Measurements from ENCODE around the gene ARHGAP24. TPM values are rescaled to one million over a fixed set of nuclear protein-coding genes. Genes with fewer than 3 reads are reported as not detected.
A peak's percentile ranks its signal among the peaks of the same experiment; 100 is the strongest.
"Not testable (repeated sequence)": the region's sequence is repeated elsewhere in the genome, so short reads cannot be mapped to it uniquely, and the experiment has no call there.

The ARHGAP24 gene
- total RNA-seq, 1 experiment from 2014 or later = 34.6 TPM

DNA sequence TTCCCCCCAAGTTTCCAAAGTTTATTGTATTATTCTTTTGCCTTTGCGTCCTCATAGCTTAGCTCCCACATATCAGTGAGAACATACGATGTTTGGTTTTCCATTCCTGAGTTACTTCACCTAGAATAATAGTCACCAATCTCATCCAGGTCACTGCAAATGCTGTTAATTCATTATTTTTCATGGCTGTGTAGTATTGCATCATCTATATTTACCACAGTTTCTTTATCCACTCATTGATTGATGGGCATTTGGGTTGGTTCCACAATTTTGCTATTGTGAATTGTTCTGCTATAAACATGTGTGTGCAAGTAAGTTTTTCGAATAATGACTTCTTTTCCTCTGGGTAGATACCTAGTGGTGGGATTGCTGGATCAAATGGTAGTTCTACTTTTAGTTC lies 43.6 kb downstream of the ARHGAP24 start:
- DNase-seq; H3K27ac ChIP-seq; H3K9me3 ChIP-seq (replicated peaks); H3K27me3 ChIP-seq; H3K36me3 ChIP-seq; H3K4me3 ChIP-seq: not testable (repeated sequence)
- H3K4me1 ChIP-seq = peaks cover 17% of the 10 kb centered on the region

DNA sequence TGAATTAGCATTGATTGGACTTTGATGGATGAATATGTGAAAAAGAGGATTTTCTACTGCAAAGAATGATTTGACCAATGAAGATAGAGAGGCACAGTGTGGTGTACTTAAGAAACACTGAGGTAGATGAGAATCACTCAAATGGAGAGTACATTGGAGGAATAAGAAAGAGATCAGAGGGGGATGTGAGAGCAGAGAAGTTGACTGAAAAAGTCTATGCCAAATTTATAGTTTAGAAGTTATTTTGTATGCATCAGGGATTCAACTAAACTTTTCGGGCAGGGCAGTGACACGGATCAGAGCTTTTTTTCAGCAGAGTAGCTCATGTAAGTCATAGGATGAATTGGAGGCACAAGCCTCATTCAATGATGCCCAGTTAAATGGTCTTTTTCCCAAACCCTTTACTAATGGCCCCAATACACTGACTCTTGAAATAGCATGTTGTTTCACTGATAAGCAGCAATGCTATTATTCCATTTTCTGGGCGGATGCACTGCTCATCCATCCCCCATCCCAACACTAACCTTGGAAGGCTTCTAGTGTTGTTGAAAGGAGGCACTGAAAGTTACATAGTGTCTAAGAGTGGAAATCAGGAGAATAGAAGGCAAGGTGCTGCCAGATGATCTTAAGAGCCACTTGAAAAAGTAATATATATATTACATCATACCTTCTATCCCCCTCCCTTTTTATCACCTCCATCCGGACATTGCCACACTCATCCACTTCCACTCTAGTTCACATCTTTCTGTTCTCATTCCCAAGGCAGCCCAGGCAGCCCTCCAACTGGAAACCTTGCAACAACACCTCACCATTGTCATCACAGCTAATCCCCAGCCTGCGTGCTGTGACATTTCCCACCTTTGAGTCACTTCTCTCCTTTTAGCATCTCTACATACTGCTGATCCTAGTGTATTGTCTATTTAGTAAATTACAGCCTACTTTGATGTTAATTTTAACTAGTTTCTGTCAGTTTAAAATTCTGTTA lies 46.1 kb downstream of the ARHGAP24 start:
- Histone ChIP-seq H3K4me1 (peaks cover 18% of the 10 kb centered on the region), H3K27ac (no peak overlapping the region), H3K27me3 (no peaks in the 10 kb centered on the region), H3K9me3 (replicated peaks) (no peaks in the 10 kb centered on the region; the same call in 1 of the 2 replicates), H3K36me3 (no peaks in the 10 kb centered on the region), H3K4me3 (no peak overlapping the region)
- DNase-seq = no peak

DNA sequence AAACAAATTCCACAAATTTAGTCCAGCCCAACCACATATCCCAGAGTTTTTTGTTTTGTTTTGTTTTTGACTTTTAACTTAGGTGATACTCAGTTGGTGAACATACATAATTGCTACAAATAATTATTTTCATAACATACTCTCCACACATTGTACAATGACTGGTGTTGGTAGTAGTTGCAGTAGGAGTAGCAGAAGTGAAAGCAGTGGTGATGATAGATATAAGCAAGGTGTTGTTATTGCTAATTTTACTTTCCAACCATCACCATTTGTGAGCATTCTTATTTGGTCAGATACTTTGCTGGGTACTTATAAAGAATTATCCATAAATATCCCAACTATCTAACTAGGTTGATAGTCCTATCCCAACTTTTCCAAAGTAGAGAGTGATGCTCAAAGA lies 47.3 kb downstream of the ARHGAP24 start:
- no peak for DNase-seq
- Histone ChIP-seq H3K27ac (peak overlapping the region; percentile 69), H3K4me1 (peaks cover 18% of the 10 kb centered on the region), H3K9me3 (replicated peaks) (no peaks in the 10 kb centered on the region; the same call in 1 of the 2 replicates), H3K27me3 (no peaks in the 10 kb centered on the region), H3K4me3 (no peak overlapping the region), H3K36me3 (no peaks in the 10 kb centered on the region)

DNA sequence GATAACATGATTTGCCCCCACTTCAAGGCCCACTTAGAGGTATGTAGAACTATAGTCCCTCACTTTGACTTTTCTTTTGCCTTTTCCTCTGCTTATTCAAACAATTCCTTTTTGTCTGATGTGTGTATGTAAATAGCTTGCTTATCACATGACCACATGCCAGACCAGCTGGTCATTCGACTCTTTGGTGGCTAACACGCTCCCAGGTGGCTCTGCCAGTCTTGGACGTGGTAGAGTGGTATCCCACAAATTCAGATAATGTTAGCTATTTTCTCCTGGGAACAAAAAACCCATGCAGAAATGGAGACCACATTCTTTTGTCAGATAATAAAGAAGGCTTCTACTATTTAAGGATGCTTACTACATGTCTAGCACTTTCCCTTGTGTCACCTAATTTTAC lies 47.9 kb downstream of the ARHGAP24 start:
- Histone ChIP-seq H3K36me3 (no peaks in the 10 kb centered on the region; the same call in 1 of the 2 replicates), H3K4me3 (no peak overlapping the region), H3K27ac (peak overlapping the region; percentile 69), H3K4me1 (peaks cover 18% of the 10 kb centered on the region), H3K9me3 (replicated peaks) (no peaks in the 10 kb centered on the region), H3K27me3 (no peaks in the 10 kb centered on the region)
- DNase-seq = peak; percentile 82 to 89

DNA sequence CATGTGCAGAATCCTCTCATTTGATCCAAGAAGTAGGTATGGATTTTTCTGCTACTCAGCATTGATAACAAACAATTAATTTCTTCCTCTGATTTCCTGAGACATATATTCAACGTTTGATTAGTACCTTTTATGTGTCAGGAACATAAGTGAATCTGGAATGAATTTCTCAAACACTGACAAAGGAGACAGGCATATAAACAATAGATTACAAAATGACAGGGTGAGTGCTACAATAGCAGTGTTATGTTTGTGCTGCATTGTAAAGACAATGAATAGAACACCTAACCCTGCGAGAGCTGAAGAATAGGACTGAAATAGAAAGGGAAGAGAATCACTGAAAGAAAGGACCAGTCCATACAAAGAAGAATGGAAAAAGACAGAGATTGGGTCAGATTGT lies 52.9 kb downstream of the ARHGAP24 start:
- no peak overlapping the region for H3K4me3 ChIP-seq

DNA sequence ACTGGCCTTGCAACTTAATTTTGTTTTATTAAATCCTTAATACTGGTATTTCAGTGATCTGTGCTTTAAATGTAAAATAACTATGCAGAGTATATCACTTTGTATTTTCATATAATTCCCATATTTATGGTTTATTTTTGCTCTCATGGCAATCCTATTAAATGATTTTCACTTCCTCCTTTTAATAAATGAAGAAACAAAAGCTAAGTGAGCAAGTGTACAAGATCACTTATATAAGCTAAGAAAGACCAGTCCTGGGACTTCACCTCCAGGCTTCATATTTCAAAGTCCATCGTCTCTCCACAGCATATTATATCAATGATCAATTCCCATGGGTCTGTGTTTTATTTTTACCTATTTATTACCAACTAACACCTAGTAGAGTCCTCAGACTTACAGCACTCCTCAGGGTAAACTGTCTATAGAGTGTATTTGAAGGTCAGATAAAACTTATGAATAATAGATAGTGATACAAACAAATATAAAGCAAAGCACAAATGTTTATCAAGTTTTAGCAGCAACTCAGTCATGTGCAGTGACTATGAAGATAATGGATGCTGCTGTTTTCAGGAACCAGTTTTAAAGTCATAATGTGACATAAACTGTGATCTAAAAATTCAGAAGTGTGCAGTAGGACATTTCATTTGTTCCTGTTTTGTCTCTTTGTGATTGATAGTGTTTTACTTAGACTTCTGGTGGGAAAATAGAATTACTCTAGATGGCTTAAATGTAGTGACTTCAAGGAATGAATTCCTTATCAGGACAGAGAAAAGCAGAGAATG lies 56.8 kb downstream of the ARHGAP24 start:
- Histone ChIP-seq H3K4me3 (no peak overlapping the region), H3K4me1 (no peaks in the 10 kb centered on the region), H3K27ac (no peak overlapping the region), H3K9me3 (replicated peaks) (no peaks in the 10 kb centered on the region), H3K36me3 (peaks cover 4% of the 10 kb centered on the region; the same call in 1 of the 2 replicates), H3K27me3 (no peaks in the 10 kb centered on the region)
- DNase-seq = no peak

More for the DNA sequence above, 52.9 kb downstream of the ARHGAP24 start:
- Histone ChIP-seq H3K27ac (no peak overlapping the region), H3K36me3 (no peaks in the 10 kb centered on the region; the same call in 1 of the 2 replicates), H3K9me3 (replicated peaks) (no peaks in the 10 kb centered on the region), H3K4me1 (peaks cover 8% of the 10 kb centered on the region), H3K27me3 (no peaks in the 10 kb centered on the region)
- no peak for DNase-seq

DNA sequence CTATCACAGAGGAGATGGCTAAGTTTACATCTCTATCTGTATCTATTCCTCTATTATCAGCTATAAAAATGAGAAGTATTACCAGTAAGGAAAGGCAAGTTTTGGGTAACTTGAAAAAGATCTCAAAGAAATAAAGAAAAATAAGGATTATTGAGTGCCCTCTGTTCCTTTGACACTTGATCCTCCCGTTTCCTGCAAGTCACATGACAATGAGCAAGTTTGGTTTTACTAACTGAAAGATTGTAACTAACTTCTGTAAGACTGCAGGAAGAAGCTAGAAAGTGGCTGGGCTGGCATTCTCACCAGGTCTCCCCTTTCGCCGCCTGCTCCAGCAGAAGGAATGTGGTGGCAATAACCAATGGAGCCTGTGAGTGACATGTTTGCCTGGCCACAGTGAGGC lies 59.2 kb downstream of the ARHGAP24 start:
- Histone ChIP-seq H3K27ac (no peak overlapping the region), H3K36me3 (peaks cover 7% of the 10 kb centered on the region; the same call in 1 of the 2 replicates), H3K4me3 (no peak overlapping the region), H3K4me1 (no peaks in the 10 kb centered on the region), H3K27me3 (no peaks in the 10 kb centered on the region), H3K9me3 (replicated peaks) (no peaks in the 10 kb centered on the region)
- no peak for DNase-seq

DNA sequence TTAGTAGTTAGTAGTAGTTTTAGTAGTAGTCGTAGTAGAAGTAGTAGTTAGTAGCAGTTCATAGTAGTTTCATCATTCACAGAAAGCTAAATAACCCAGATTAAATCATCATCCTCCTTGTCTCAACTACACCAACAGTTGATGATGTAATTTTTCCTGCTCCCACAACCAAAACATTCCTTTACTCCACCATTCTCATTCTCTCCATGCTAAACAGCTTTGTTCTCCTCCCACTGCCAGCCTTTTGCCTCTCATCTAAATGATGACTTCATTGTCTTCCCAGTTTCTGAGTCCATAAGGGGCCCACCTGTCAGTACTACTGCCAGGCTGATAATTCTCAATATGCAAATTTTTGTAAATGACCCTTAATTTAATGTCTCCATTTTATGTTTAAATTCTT lies 68.9 kb downstream of the ARHGAP24 start:
- peak; percentile 47 to 50 for DNase-seq
- Histone ChIP-seq H3K27me3 (no peaks in the 10 kb centered on the region), H3K4me3 (no peak overlapping the region), H3K4me1 (peaks cover 13% of the 10 kb centered on the region), H3K9me3 (replicated peaks) (no peaks in the 10 kb centered on the region), H3K36me3 (peaks cover 8% of the 10 kb centered on the region; the same call in 1 of the 2 replicates), H3K27ac (peak overlapping the region; percentile 12; the same call in 1 of the 2 replicates)

DNA sequence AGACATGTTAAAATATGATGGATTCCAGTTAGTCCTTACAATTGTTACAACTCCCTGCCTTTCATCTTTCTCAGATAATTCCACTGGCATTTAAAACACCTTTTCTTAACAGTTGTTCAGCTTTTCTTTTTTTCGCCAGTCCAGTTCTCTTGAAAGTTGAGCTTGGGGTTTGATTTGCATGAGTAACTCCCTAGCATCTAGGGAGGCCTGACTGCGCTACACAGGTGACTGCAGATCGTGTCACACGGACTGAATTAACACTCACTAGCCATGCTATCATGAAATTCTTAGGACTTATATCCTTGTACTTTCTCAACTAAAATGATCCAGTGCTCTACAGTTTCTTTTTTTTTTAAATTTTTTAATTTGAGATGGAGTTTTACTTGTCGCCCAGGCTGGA lies 69.8 kb downstream of the ARHGAP24 start:
- H3K9me3 ChIP-seq (replicated peaks) = no peaks in the 10 kb centered on the region
- H3K27ac ChIP-seq = no peak overlapping the region
- peaks cover 13% of the 10 kb centered on the region for H3K4me1 ChIP-seq
- no peak for DNase-seq
- H3K27me3 ChIP-seq = no peaks in the 10 kb centered on the region
- H3K36me3 ChIP-seq = peaks cover 6% of the 10 kb centered on the region; the same call in 1 of the 2 replicates
- H3K4me3 ChIP-seq = no peak overlapping the region

DNA sequence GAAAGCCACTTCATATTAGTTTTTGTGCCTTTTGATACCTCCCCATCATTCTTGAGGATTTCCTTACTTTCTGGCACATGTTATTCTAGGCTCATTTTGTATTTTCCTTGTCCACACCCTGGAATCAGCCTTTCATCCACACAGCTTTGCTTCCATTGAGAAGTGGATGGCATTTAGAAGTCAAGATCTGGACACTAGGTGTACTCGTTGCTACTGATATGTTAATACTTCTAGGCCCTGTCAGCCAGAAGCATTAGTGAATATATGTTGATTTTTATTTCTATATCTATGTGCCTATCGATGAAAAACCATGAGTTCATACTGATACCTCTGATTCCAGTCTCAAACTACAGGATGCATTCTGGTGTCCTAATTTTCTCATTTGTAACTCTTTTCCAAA lies 73.2 kb downstream of the ARHGAP24 start:
- no peak for DNase-seq
- peaks cover 2% of the 10 kb centered on the region; the same call in 1 of the 2 replicates for H3K36me3 ChIP-seq
- no peaks in the 10 kb centered on the region for H3K27me3 ChIP-seq
- H3K4me3 ChIP-seq = no peak overlapping the region
- no peak overlapping the region for H3K27ac ChIP-seq
- peaks cover 12% of the 10 kb centered on the region for H3K4me1 ChIP-seq
- peaks cover 20% of the 10 kb centered on the region for H3K9me3 ChIP-seq (replicated peaks)

DNA sequence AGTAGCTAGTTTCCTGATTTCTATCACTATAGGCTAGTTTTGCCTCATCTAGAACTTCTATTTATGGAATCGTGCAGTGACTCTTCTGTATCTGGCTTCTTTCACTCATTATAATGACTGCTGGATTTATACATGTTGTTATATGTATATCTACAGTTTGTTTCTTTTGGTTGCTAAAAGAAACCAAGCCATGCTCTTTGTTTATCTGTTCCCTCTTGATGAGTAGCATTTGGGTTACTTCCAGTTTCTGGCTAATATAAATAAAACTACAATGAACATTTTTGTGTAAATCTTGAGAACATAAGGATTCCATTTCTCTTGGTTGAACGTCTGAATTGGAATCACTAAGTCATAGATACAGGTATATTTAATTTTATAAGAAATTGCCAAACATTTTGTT lies 73.9 kb downstream of the ARHGAP24 start:
- Histone ChIP-seq H3K27me3 (no peaks in the 10 kb centered on the region), H3K9me3 (replicated peaks) (peaks cover 24% of the 10 kb centered on the region), H3K4me3 (no peak overlapping the region), H3K27ac (no peak overlapping the region), H3K36me3 (peaks cover 2% of the 10 kb centered on the region; the same call in 1 of the 2 replicates), H3K4me1 (peaks cover 5% of the 10 kb centered on the region)
- no peak for DNase-seq

DNA sequence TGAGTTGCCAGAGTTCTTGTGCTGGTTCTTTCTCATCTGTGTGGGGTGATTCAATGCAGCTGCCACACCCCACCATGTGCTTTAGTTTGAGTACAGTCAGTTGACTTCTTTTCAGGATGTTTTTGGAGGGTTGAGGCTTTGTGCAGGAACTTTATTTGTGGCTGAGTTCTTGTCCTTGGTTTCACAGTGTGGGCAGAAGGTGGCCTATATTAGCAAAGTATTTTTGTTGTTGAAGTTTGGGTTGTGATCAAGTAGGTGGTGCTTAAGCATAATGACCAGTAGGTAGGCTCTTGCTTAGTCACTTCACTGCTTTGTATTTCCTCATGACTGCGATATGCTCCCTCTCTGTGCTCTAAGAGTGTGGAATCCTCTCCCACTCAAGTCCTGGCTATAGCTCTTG lies 80.3 kb downstream of the ARHGAP24 start:
- H3K36me3 ChIP-seq = no peaks in the 10 kb centered on the region
- H3K9me3 ChIP-seq (replicated peaks) = peaks cover 31% of the 10 kb centered on the region
- H3K27me3 ChIP-seq = no peaks in the 10 kb centered on the region
- H3K4me1 ChIP-seq = no peaks in the 10 kb centered on the region; the same call in 1 of the 2 replicates
- no peak overlapping the region for H3K4me3 ChIP-seq
- H3K27ac ChIP-seq = no peak overlapping the region
- peak in 1 of 2 experiments; percentile 20 for DNase-seq

DNA sequence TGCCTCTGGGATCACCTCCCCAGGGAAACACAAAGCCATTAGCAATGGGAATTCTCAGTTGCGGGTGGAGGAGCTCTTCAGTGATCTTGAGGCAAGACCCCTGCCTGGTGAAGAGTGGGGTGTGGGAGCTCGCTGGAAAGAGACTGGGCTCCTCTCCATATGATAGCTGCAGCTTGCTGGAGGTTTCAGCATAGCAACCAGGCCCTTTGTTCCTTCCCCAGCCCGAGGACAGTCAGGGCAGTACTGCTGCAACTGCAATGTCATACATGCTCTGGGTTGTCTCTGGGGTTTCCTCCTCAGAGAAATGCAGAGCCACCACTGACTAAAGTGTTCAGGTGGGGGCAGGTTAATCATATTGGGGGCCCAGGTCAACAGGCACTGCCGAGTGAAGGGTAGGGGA lies 81.3 kb downstream of the ARHGAP24 start:
- Histone ChIP-seq H3K4me1 (no peaks in the 10 kb centered on the region; the same call in 1 of the 2 replicates), H3K9me3 (replicated peaks) (peaks cover 24% of the 10 kb centered on the region), H3K27ac (no peak overlapping the region), H3K36me3 (no peaks in the 10 kb centered on the region), H3K4me3 (no peak overlapping the region), H3K27me3 (no peaks in the 10 kb centered on the region)
- no peak for DNase-seq

DNA sequence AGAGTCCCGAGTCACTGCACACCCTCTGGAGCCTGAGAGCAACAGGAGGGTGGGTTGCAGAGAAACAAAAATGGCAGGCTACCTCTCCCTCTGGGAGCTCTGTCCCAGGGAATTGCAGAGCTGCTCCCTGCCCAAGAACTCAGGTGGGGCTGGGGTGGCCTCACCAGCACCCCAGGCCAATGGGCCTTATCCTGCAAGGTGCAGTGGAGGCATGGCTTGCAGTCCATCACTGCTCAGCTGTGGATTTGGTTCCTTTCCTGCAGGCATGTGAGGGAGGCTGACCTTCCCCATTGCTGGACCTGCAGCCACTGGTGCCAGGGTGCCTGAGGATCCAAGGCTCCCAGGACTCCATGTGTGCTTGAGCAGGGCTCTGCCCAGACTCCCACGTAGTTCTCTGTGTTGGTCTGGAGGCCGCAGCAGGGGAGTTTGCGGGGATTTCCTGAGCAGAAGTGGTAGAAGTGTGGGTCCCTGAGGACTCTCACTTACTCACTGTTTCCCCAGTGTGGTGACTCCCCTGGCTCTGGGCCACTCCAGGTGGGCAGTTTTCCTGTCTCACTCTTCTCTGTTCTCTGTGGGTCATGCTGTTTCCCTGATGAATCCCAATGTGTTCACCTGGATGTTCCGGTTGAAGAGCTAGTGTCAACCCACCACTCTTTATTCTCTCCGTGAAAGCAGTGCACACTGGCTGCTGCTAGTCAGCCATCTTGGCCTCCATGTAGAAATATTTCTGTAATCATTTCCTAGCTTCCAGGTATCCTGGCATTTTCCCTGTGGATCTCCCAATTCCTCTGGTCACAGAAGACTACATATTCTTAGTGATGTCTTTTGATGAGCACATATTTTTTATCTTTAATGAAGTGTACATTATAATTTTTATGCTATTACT lies 82.3 kb downstream of the ARHGAP24 start:
- Histone ChIP-seq H3K27me3 (no peaks in the 10 kb centered on the region), H3K4me1 (no peaks in the 10 kb centered on the region; the same call in 1 of the 2 replicates), H3K4me3 (no peak overlapping the region), H3K9me3 (replicated peaks) (peaks cover 15% of the 10 kb centered on the region; the same call in 1 of the 2 replicates), H3K36me3 (no peaks in the 10 kb centered on the region), H3K27ac (no peak overlapping the region)
- DNase-seq = no peak
